Activated T-cell treated with anti-CD3 and anti-CD28 coated beads, Interleukin-2, amount 50 U/mL, for 4 hours (primary cell): Measurements from ENCODE around the gene DPY19L3. TPM values are rescaled to one million over a fixed set of nuclear protein-coding genes. Genes with fewer than 3 reads are reported as not detected.
"Not testable (repeated sequence)": the region's sequence is repeated elsewhere in the genome, so short reads cannot be mapped to it uniquely, and the experiment has no call there.

ENCODE experiments used
- ATAC-seq, 2 donors: fragments of 200-7000 bp; cut with Tn5 transposase; one replicate each; pipeline ENCODE4 v1.10.0; 2021
- DNase-seq: peaks from one replicate; pipeline ENCODE4 v3.0.0-alpha.2; 2020
- H3K27me3 Mint-ChIP-seq: one replicate; pipeline ENCODE4 v1.8.0; 2021; ENCODE audit warnings: low read depth, mixed read lengths
- H3K36me3 Mint-ChIP-seq: one replicate; pipeline ENCODE4 v1.8.0; 2022; ENCODE audit warnings: mixed read lengths; ENCODE audit not compliant: insufficient read depth
- H3K4me1 Mint-ChIP-seq: one replicate; pipeline ENCODE4 v1.8.0; 2021; ENCODE audit warnings: low read depth, mixed read lengths
- H3K4me3 Mint-ChIP-seq: one replicate; pipeline ENCODE4 v1.8.0; 2021; ENCODE audit warnings: mild to moderate bottlenecking, moderate library complexity, mixed read lengths
- H3K9me3 Mint-ChIP-seq: one replicate; pipeline ENCODE4 v1.8.0; 2021; ENCODE audit warnings: mixed read lengths
- total RNA-seq, 3 donors: library from RNA; stranded (reverse); gene quantifications; one replicate each; pipeline ENCODE4 v1.2.1, GENCODE V29; 2021

Gene DPY19L3
- total RNA-seq, 3 donors from 2014 or later = 16.2 to 20.5 (median 17.1) TPM

- Mint-ChIP-seq H3K9me3 (no peaks in the 10 kb centered on the region), H3K4me1 (no peaks in the 10 kb centered on the region), H3K36me3 (peaks cover 11% of the 10 kb centered on the region), H3K27me3 (no peaks in the 10 kb centered on the region), H3K4me3 (no peak overlapping the region)
- ATAC-seq = no peak
- DNase-seq = no peak
Observed at GRCh38 chr19:32442650-32443049, 37.1 kb downstream of the DPY19L3 start.

- not testable (repeated sequence) for H3K27me3 Mint-ChIP-seq, ATAC-seq, H3K4me1 Mint-ChIP-seq, DNase-seq, H3K9me3 Mint-ChIP-seq, H3K4me3 Mint-ChIP-seq, H3K36me3 Mint-ChIP-seq
Observed at GRCh38 chr19:32447534-32447933, 42.0 kb downstream of the DPY19L3 start.

GRCh38 chr19:32448026-32448425 is 42.5 kb downstream of the DPY19L3 start:
- H3K27me3 Mint-ChIP-seq = no peaks in the 10 kb centered on the region
- no peak overlapping the region for H3K4me3 Mint-ChIP-seq
- DNase-seq (no peak), ATAC-seq (no peak)
- no peaks in the 10 kb centered on the region for H3K4me1 Mint-ChIP-seq
- peaks cover 6% of the 10 kb centered on the region for H3K36me3 Mint-ChIP-seq
- H3K9me3 Mint-ChIP-seq = no peaks in the 10 kb centered on the region

GRCh38 chr19:32450217-32450616 is 44.6 kb downstream of the DPY19L3 start:
- Mint-ChIP-seq H3K4me1 (no peaks in the 10 kb centered on the region), H3K27me3 (no peaks in the 10 kb centered on the region), H3K4me3 (no peak overlapping the region), H3K9me3 (no peaks in the 10 kb centered on the region), H3K36me3 (peaks cover 2% of the 10 kb centered on the region)
- DNase-seq = no peak
- peak in 1 of 2 donors; percentile 21 for ATAC-seq

- H3K36me3 Mint-ChIP-seq = peaks cover 8% of the 10 kb centered on the region
- H3K4me3 Mint-ChIP-seq = no peak overlapping the region
- ATAC-seq (no peak), DNase-seq (no peak)
- H3K27me3 Mint-ChIP-seq = no peaks in the 10 kb centered on the region
- no peaks in the 10 kb centered on the region for H3K9me3 Mint-ChIP-seq
- H3K4me1 Mint-ChIP-seq = peaks cover 8% of the 10 kb centered on the region
Observed at GRCh38 chr19:32453736-32454135, 48.2 kb downstream of the DPY19L3 start.

- DNase-seq (no peak), ATAC-seq (no peak)
- no peaks in the 10 kb centered on the region for H3K9me3 Mint-ChIP-seq
- peaks cover 11% of the 10 kb centered on the region for H3K36me3 Mint-ChIP-seq
- no peaks in the 10 kb centered on the region for H3K27me3 Mint-ChIP-seq
- no peak overlapping the region for H3K4me3 Mint-ChIP-seq
- H3K4me1 Mint-ChIP-seq = peaks cover 11% of the 10 kb centered on the region
Observed at GRCh38 chr19:32456406-32456805, 50.8 kb downstream of the DPY19L3 start.

- ATAC-seq (no peak), DNase-seq (no peak)
- Mint-ChIP-seq H3K4me1 (peaks cover 11% of the 10 kb centered on the region), H3K27me3 (no peaks in the 10 kb centered on the region), H3K4me3 (no peak overlapping the region), H3K9me3 (no peaks in the 10 kb centered on the region), H3K36me3 (peaks cover 11% of the 10 kb centered on the region)
Observed at GRCh38 chr19:32457571-32458158, 52.1 kb downstream of the DPY19L3 start.

- no peaks in the 10 kb centered on the region for H3K27me3 Mint-ChIP-seq
- DNase-seq = no peak
- H3K9me3 Mint-ChIP-seq = no peaks in the 10 kb centered on the region
- H3K36me3 Mint-ChIP-seq = peaks cover 11% of the 10 kb centered on the region
- peaks cover 11% of the 10 kb centered on the region for H3K4me1 Mint-ChIP-seq
- H3K4me3 Mint-ChIP-seq = no peak overlapping the region
- ATAC-seq = no peak
Observed at GRCh38 chr19:32458500-32459123, 53.0 kb downstream of the DPY19L3 start.

GRCh38 chr19:32459204-32459865 is 53.8 kb downstream of the DPY19L3 start:
- ATAC-seq (no peak), DNase-seq (no peak)
- no peaks in the 10 kb centered on the region for H3K27me3 Mint-ChIP-seq
- peaks cover 11% of the 10 kb centered on the region for H3K4me1 Mint-ChIP-seq
- H3K9me3 Mint-ChIP-seq = no peaks in the 10 kb centered on the region
- peaks cover 11% of the 10 kb centered on the region for H3K36me3 Mint-ChIP-seq
- no peak overlapping the region for H3K4me3 Mint-ChIP-seq

- Mint-ChIP-seq H3K9me3 (no peaks in the 10 kb centered on the region), H3K27me3 (no peaks in the 10 kb centered on the region), H3K4me3 (no peak overlapping the region), H3K36me3 (peaks cover 11% of the 10 kb centered on the region), H3K4me1 (peaks cover 11% of the 10 kb centered on the region)
- DNase-seq = no peak
- ATAC-seq = no peak
Observed at GRCh38 chr19:32460476-32460875, 54.9 kb downstream of the DPY19L3 start.

GRCh38 chr19:32464279-32464678 is 58.7 kb downstream of the DPY19L3 start:
- Mint-ChIP-seq H3K9me3 (no peaks in the 10 kb centered on the region), H3K27me3 (no peaks in the 10 kb centered on the region), H3K4me1 (no peaks in the 10 kb centered on the region), H3K36me3 (peaks cover 2% of the 10 kb centered on the region), H3K4me3 (no peak overlapping the region)
- DNase-seq = no peak
- ATAC-seq = no peak

GRCh38 chr19:32465176-32465575 is 59.6 kb downstream of the DPY19L3 start:
- ATAC-seq = no peak
- no peak overlapping the region for H3K4me3 Mint-ChIP-seq
- DNase-seq = no peak
- H3K9me3 Mint-ChIP-seq = no peaks in the 10 kb centered on the region
- no peaks in the 10 kb centered on the region for H3K27me3 Mint-ChIP-seq
- H3K36me3 Mint-ChIP-seq = peaks cover 7% of the 10 kb centered on the region
- no peaks in the 10 kb centered on the region for H3K4me1 Mint-ChIP-seq

GRCh38 chr19:32469795-32470194 is 64.2 kb downstream of the DPY19L3 start:
- Mint-ChIP-seq H3K4me1 (no peaks in the 10 kb centered on the region), H3K4me3 (no peak overlapping the region), H3K9me3 (no peaks in the 10 kb centered on the region), H3K27me3 (no peaks in the 10 kb centered on the region), H3K36me3 (peaks cover 7% of the 10 kb centered on the region)
- DNase-seq (no peak), ATAC-seq (no peak)

- Mint-ChIP-seq H3K4me3 (no peak overlapping the region), H3K27me3 (no peaks in the 10 kb centered on the region), H3K9me3 (no peaks in the 10 kb centered on the region), H3K4me1 (no peaks in the 10 kb centered on the region), H3K36me3 (peaks cover 7% of the 10 kb centered on the region)
- DNase-seq = no peak
- no peak for ATAC-seq
Observed at GRCh38 chr19:32471095-32471494, 65.5 kb downstream of the DPY19L3 start.

GRCh38 chr19:32471811-32472210 is 66.2 kb downstream of the DPY19L3 start:
- Mint-ChIP-seq H3K9me3 (no peaks in the 10 kb centered on the region), H3K36me3 (peaks cover 7% of the 10 kb centered on the region), H3K27me3 (no peaks in the 10 kb centered on the region), H3K4me1 (no peaks in the 10 kb centered on the region), H3K4me3 (no peak overlapping the region)
- no peak for ATAC-seq
- DNase-seq = no peak
